GM19099 (cell line): Measurements from ENCODE around the gene S100P.

Source experiments
- POLR2A ChIP-seq: IDR thresholded peaks from 3 replicates; pipeline ENCODE4 v1.6.1; 2011; ENCODE audit warnings: low read depth; ENCODE audit not compliant: insufficient read length; ENCODE audit errors: extremely low read depth

The S100P gene

DNA sequence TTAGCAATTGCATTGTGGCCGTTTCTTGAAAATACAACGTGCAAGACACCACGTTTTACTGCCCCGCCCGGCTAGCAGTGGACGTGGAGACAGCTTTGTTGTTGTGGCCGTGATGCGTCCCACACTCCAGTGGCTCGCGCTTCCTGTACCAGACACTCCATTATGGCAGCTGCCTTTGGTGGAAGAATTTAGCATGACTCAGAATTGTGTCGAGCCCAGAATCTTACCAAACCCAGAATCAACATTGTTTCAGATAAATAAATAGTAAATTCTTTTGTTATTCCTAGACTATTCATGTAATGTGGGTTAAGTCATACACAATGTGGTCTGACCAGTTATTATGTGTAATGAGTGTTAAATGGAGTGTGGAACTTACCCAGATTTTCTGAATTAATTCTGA lies 25.3 kb upstream of the S100P start:
- TF ChIP-seq POLR2A, result no peak

DNA sequence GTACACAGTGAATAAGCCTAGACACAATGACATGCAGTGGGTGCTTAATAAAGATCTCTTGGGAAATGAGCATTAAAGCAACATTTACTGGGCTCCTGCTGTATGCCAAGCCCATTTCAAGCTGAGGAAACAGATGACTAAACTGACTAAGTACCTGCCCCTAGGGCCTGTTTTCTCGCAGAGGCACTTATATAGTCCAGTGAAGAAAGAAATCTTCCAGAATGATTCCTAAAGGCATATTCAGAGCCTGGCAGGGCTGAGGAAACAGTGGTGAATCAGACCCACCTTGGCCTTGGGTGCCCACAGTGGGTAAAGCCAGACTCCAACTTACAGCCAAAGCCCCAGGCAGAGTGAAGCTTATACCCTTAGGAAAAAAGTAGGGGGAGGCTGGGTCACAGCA lies 22.0 kb upstream of the S100P start:
- no peak for TF ChIP-seq POLR2A

DNA sequence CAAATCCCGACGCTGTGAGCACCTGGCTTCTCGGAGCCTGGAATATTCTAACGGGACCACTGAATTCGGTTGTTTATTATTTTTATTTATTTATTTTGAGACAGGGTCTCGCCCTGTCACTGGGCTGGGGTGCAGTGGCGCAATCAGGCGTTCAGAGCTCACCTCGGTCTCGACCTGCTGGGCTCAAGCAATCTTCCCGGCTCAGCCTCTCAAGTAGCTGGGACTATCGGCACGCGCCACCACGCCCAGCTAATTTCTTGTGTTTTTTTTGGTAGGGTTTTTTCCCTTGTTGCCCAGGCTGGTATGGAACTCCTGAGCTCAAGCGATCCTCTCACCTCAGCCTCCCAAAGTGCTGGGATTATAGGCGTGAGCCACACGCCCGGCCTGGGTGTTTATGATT lies 21.5 kb upstream of the S100P start:
- no peak for TF ChIP-seq POLR2A

DNA sequence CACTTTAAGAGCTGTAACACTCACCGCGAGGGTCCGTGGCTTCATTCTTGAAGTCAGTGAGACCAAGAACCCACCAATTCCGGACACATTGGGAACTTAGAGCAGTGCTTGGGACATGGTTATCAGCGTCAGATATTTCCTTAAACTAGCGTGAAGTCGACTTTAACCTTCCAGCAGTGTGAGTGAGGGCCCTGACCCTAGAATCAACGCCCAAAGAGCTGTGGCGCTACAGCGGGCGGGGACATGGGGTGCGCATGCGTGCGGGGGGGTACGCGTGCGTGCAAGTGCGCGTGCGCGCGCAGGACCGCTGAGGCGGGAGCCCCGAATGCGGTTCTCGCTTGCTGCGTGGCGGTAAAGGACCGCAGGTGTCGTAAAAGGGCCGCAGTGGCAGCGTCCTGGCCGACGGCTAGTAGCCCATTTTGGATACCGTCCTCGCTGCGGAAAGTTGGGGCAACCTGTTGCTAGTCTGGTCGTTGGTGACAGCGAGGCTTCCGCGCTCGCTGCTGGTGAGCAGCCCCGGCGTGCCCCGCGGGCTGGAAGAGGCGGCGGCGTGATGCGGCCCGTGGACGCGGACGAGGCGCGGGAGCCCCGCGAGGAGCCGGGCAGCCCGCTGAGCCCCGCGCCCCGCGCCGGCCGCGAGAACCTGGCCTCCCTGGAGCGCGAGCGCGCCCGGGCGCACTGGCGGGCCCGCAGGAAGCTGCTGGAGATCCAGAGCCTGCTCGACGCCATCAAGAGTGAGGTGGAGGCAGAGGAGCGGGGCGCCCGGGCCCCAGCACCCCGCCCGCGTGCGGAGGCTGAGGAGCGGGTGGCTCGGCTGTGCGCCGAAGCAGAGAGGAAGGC lies 19.8 kb upstream of the S100P start:
- TF ChIP-seq POLR2A, result peak; percentile 78

DNA sequence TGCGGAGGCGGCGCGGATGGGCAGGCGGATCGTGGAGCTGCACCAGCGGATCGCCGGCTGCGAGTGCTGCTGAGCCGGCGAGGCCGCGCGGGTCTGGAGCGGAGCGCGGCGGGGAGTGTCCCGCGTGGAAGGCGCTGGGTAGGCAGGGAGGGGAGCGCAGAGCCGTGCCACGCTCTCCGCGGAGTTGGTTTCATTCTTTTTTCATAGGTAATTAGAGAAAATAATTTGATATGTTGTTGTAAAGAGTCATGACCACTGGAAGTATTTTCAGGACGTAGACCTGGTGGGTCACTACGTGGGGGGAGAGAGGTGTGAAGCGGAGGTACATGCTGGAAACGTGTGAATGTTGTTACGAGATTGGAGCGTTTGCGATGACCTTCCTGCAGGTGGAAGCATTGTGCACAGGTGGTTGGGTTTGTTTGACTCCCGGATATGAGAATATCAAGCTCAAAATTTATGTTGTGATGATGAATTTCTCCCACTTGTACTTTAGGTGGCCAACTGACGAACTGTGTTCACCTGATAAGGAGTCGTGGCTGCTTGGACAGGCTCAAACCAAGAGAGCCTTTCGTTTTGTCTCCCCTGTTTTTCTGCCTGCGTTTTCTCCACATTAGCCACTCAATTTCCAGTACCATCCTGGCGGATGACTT lies 19.1 kb upstream of the S100P start:
- no peak for TF ChIP-seq POLR2A

DNA sequence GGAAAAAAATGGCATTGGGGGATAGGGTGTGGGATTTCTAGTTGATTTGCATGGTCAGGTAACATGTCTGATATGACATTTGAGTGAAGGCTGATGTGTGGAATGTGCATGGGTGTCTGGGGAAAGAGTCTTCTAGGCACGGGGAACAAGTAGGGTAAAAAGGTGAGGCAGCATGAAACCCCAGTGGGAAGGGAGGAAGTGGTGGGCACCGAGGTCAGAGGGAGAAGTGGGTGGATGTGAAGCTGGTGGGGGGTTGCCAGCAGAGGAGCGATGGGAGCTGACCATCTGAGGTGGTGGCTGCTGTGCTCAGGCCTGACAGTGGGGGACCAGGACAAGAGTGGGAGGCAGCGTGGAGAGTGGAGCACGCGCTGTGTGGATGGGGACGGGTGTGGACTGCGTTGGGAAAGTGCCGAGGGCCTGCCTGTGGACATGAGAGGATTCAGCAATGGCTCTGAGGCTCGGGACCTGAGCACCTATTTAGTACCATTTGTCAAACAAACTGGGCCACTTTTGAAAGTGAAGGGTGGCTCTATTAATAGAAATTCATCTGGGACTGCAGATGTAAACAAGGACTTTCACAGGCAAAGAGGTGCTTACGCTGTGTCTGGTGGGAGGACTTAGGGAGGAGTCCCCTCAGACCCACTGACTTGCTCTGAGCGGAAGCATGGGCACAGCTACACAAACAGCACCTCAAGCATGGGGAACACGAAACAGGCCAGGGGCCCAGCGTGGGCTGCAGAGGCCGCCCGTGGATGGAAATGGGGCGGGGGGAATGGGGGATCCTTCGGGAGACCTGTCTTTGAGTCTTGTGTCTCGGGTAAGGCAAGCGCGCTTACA lies 16.7 kb upstream of the S100P start:
- no peak for TF ChIP-seq POLR2A

DNA sequence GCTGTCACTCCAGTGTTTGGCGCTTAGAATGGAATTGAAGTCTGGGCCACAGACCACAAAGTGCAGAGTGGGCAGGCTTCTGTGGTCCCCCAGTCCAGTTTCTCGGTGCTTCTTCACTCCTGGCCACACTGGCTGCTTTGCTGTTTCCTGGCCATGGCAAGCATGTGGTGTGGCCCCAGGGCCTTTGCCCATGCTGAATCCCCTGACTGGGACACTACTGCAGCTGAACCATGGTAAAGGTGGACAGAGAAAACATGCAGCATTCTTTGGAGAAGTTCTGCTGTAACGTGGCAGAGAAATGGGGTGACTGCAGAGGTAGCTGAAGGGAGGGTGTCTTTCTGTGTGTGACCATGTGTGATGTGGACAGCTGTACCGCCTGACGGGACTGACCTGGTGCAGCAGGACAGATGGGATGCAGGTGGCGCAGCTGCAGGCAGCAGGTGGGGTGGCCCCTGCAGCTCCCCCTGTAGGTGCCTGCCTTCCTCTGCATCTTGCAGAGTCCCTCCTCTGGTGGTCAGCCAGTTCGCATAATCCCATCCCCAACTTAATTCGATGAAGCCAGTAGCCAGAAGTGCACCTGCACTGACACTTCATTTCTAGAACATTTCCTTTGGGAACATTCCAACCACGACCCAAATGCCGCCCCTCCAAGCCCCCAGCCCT lies 13.2 kb upstream of the S100P start:
- no peak for TF ChIP-seq POLR2A

DNA sequence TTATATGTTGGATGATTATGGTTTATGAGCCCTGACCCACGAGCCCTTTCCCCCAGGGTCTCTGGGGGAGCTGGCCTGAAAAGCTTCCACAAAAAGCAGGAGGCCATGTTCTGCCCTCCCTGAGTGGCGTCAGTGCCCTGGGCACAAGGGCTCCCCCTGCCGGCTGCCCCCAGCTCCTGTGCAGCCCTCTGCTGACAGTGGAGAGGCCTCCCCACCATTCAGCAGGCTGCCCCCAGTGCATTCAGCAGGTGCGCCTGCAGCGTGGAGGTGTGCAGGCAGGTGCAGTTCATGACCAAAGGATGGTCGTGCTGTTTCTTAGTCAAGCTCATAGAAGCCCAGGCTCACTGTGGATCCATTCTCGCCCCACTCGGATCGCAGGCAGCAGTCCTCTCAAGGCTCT lies 12.5 kb upstream of the S100P start:
- no peak for TF ChIP-seq POLR2A

DNA sequence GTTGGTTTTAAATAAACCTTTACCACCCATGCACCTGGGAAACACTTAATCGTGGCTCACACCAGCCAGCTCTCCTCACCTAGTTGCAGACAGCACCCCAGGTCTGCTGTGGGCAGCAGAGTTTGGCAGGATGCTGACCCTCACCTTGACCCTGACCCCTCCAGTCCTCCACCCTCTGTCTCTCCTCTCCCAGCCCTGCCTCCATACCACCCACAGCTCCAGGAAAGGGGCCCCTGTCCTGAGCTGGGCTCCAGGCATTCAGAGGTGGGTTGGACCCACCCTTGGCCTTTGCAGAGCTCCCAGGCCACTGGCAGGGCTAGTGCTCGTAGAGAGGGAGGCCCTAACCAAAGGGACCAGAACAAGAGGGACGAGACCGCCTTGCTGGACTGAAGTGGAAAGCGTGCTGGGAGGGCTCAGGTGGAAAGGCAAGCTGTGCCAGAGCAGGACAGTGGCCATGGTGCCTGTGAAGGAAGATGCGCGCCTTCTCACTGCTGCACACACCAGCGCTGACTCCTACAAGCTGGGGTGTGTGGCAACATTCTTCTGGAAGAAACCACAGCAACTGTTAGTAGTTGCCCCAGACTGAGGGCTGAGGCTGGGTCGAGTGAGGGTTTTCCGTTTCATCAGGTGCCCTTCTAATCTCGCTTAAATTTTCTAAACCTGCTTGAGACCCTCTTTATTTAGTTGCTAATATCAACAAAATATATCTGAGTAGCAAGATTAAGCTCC lies 10.7 kb upstream of the S100P start:
- no peak for TF ChIP-seq POLR2A

DNA sequence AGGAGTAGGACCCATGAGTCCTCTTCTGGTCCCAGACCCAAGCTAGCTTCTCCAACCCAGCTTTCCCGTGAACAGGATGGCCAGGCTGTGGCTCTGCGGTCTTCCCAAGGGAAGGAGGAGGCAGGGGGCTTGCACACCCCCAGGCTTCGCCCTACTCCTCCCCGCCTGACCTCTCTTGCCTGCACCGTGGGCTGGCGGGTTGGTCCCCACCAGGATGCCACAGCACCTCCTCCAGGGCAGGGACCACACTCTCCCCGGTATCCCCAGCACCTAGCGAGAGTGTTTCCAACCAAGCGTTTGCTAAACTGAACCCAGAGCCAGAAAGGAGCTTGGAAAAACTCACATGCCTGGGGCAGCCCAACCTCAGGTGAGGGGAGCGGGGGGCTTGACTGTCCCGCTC lies 9.0 kb upstream of the S100P start:
- TF ChIP-seq POLR2A, result no peak

DNA sequence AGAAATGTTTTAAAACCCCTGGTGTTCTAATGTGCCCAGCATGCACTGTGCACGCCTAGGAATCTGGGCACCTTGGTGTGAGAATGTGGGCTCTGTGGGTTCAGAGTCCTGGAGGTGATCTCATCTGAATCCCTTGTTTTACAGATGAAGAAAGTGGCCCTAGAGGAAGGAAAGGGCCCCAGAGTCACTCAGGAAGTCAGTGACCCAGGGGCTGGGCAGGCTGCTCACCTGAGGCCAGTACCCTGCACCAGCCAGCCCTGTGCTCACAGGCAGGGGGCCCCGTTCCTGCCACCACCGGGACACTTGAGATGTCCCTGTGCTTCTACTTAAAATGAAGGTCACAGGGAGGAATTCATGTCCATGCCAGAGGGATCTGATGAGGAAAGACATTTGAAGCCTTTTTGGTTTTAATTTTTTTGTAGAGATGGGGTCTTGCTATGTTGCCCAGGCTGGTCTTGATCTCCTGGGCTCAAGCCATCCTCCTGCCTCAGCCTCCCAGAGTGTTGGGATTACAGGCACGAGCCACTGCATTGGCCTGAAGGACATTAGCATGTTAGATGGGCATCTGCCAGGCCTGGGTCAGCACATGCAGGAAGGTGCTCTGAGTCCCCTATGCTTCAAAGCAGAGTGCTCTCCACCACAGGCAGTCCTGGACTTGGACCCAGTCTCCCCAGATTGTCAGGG lies 7.4 kb upstream of the S100P start:
- no peak for TF ChIP-seq POLR2A

DNA sequence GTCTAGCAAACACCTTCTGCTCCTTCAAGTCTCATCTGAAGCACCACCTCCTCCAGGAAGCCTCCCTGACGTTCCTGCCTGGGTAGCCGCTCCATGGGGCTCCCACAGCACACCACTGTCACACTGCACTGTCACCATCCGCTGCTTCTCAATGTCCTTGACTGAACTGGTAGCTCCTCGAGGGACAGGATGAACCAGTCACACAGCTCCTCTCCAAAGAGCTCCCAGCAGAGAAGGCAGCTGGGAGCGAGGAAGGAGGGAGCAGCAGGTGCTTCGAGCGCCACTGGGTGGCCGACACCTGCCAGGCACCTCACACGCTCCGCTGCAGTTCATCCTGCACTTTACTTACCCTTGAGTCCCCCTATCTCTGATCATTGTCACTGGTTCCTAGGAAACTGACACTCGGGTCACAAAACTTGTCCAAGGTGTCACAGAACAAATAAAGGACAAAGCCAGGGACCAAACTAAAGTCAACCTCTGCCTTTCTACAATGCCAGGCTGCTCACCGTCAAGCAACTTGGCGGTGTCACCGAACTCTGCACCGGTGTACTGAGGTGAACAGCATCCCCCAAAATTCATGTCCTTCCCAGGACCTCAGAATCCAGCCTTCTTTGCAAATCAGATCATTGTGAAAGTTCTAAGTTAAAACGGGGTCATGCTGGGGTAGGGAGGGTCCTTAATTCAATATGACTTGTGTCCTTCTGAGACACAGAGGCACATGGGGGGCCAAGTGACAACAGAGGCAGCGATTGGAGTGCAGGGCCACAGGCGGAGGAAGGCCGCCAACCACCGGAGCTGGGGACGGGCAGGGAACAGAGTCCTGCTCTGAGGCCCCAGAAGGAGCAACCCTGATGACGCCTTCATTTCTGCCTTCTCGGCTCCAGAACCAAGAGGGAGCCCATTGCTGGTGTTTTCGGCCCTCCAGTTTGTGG lies 5.5 kb upstream of the S100P start:
- no peak for TF ChIP-seq POLR2A
